Measurements from ENCODE around the gene COL28A1.
"Not testable (repeated sequence)": the region's sequence is repeated elsewhere in the genome, so short reads cannot be mapped to it uniquely, and the experiment has no call there.

COL28A1 gene

GRCh38 chr7:7478569-7478968 is 57.1 kb downstream of the COL28A1 start:
- ChIA-PET POLR2A (no interaction called here), CTCF (no interaction called here)
- TF ChIP-seq ZFP3 (tag by site-specific recombination; IDR thresholded peaks at IDR 0.05; ENCODE audit: low read depth) (no peak), SCRT1 (tag by site-specific recombination; IDR thresholded peaks at IDR 0.05; ENCODE audit: borderline replicate concordance) (no peak), ZNF585B (tag by site-specific recombination; IDR thresholded peaks at IDR 0.05) (no peak), ZSCAN5A (tag by site-specific recombination; IDR thresholded peaks at IDR 0.05) (no peak), ZNF629 (tag by site-specific recombination; IDR thresholded peaks at IDR 0.05) (no peak), ZNF311 (tag by site-specific recombination; IDR thresholded peaks at IDR 0.05; ENCODE audit: borderline replicate concordance) (no peak), BCL6B (tag by site-specific recombination; IDR thresholded peaks at IDR 0.05) (no peak), ZNF658 (tag by site-specific recombination; IDR thresholded peaks at IDR 0.05) (no peak), ZNF112 (tag by site-specific recombination; IDR thresholded peaks at IDR 0.05) (no peak), ZNF518A (tag by site-specific recombination; conservative IDR thresholded peaks at IDR 0.05; ENCODE audit: low read depth) (no peak), ZNF513 (tag by site-specific recombination; IDR thresholded peaks at IDR 0.05) (no peak), ZNF133 (tag by site-specific recombination; IDR thresholded peaks at IDR 0.05) (no peak), ZNF18 (tag by site-specific recombination; IDR thresholded peaks at IDR 0.05) (no peak), ZIC2 (tag by site-specific recombination; IDR thresholded peaks at IDR 0.05) (no peak), PRDM6 (tag by site-specific recombination; IDR thresholded peaks at IDR 0.05) (no peak), ATF2 (tag by site-specific recombination; IDR thresholded peaks at IDR 0.05; ENCODE audit: low read depth) (no peak), ZNF645 (tag by site-specific recombination; IDR thresholded peaks at IDR 0.05) (no peak), ZBTB48 (tag by site-specific recombination; IDR thresholded peaks at IDR 0.05) (no peak)
- Histone ChIP-seq H3K36me3 (ENCODE audit: control insufficient read depth in 2 of 2, insufficient read depth in 1 of 2, low read length in 2 of 2) (no peaks in the 10 kb centered on the region), H3K27ac (ENCODE audit: extremely low read depth, low read depth, low read length) (no peak overlapping the region), H3K4me3 (ENCODE audit: low read depth, low read length) (no peak overlapping the region), H3K9me3 (ENCODE audit: control insufficient read depth, insufficient read depth, low read depth, low read length) (no peaks in the 10 kb centered on the region), H3K4me1 (ENCODE audit: control insufficient read depth, insufficient read depth, low read length) (no peaks in the 10 kb centered on the region)

GRCh38 chr7:7477641-7478040 is 58.0 kb downstream of the COL28A1 start:
- H3K36me3 ChIP-seq (ENCODE audit: control insufficient read depth in 2 of 2, insufficient read depth in 1 of 2, low read length in 2 of 2); H3K4me1 ChIP-seq (ENCODE audit: control insufficient read depth, insufficient read depth, low read length); H3K27ac ChIP-seq (ENCODE audit: extremely low read depth, low read depth, low read length); POLR2A ChIA-PET; H3K9me3 ChIP-seq (ENCODE audit: control insufficient read depth, insufficient read depth, low read depth, low read length); H3K4me3 ChIP-seq (ENCODE audit: low read depth, low read length); CTCF ChIA-PET: not testable (repeated sequence)
